GM21447 (cell line): ENCODE measurements around the gene LIPH.
"Not testable (repeated sequence)": the region's sequence is repeated elsewhere in the genome, so short reads cannot be mapped to it uniquely, and the experiment has no call there.

Experiments
- ATAC-seq: cut with Tn5 transposase; IDR thresholded peaks from one replicate; pipeline ENCODE4 v1.9.1; 2021; ENCODE audit not compliant: unreplicated experiment

The LIPH gene

DNA sequence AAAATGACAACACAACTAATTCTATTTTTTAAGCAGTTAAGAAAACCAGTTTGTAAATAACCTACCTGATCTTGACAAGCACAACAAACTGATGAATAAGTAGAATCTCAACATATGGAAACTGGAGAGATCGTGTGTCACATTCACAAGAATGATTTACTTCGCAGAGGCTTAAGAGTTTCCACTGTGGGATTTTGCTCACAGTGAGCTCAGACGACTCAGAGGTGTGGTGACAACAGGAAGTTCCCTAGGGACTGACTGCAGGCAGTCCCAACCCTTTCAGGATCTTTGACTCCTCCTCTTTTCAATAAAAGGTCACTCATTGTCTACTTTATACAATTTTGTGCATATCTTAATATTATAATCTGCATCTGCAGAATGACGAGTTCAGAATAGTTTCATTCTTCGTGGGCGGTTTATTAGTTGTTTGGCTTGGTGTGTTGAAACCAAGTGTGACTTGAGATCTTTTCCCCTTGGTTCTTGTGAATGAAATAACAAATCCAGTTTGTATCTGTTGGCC lies at the start of gene LIPH:
LIPH (minus strand) TSS at position 231 of the 520 bp plus-strand sequence; CDS start at position 114, 117 bp downstream.
- peak; percentile 88 for ATAC-seq

GRCh38 chr3:185595526-185595925 lies 43.1 kb upstream of the LIPH start:
- peak; percentile 90 for ATAC-seq

- no peak for ATAC-seq
These were observed 41.7 kb upstream of the LIPH start for GRCh38 chr3:185594073-185594472.

GRCh38 chr3:185586686-185587039 lies 34.3 kb upstream of the LIPH start:
- ATAC-seq, result no peak

- ATAC-seq, result peak; percentile 94
These were observed 33.7 kb upstream of the LIPH start, which contains the start of gene SENP2 for GRCh38 chr3:185585859-185586685. TSS of gene SENP2 (plus strand) at chr3:185586295. CDS start at chr3:185586414, 119 bp downstream.

- ATAC-seq, result no peak
These were observed 33.1 kb upstream of the LIPH start for GRCh38 chr3:185585518-185585858.

DNA sequence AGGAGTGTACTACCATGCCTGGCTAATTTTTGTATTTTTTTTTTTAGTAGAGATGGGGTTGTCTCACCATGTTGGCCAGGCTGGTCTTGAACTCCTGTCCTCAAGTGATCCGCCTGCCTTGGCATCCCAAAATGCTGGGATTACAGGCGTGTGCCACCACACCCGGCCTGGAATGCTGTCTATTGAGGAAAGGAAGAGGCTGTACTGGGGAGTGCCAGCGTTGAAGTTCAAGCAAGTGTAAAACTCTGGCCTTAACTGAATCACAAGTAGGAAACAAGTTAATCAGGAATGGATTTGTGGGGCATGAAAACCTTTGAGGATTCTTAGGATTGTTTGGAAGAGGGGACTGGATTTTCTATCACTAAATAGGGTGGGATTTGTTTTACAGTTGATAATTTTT lies 32.3 kb upstream of the LIPH start:
- no peak for ATAC-seq

GRCh38 chr3:185583925-185584324 lies 31.5 kb upstream of the LIPH start:
- ATAC-seq, result no peak

DNA sequence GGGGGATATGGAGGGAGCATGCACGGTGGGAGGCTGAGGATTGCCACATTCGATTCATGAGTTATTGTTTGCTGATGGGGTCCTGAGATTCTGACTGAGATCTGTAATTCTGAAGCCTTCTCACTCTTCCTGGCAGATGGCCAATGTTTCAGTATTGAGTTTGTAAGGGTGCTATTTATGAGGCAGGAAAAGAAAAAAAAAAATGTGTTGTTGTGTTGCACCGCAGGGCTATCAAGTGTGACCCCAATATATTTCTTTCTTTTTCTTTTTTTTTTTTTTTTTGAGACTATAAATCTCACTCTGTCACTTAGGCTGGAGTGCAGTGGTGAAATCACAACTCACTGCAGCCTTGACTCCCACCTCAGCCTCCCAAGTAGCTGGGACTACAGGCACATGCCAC lies 30.5 kb upstream of the LIPH start:
- no peak for ATAC-seq

DNA sequence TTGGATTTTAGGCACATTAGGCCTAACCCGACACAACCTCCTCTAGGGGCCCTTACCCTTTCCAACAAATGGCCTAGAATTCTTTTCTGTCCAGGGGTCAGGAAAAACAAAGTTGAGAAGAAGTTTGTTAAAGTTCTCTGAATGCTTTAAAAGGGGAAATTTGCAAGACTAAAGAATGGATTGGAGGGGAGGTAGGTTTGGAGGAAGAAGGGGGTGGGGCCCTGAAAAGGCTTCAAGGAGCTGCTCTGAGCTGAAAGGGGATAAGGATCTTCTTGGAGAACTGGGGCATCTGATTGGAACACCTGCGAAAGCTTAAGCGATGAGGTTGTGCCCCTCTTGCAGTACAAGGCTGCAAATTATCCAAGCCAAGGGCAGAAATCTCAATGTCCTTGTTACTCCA lies 29.8 kb upstream of the LIPH start:
- ATAC-seq, result no peak

DNA sequence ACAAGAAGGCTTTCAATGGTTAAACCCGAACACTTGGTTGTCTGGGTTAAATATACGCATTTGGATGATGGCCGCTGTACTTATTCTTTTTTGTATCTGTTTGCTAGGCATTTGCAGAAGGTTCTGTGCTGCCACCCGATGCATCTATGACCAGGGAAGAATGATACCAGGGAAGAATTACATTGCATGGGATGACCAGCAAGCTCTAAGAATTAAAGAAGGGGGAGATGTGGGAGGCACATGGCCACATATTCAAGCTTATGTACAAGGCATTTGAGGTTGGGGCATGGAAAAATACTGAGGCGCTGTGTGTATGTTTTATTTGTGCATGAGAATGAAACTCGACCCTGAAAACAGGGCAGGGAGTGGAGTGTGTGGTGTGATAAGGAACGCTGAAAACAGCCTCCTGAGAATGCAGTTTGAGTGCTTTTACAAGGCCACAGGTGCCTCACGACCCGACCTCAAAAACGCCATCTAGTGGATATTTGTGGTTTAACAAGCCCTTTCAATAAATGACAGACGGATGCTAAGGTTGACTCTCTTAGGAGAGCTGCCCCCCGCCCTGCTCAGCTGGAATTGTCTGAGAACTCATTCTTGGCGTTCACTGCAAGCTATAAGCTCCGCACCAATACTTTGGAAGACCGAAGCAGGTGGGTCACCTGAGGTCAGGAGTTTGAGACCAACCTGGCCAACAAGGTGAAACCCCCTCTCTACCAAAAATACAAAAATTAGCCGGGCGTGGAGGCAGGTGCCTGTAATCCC lies 22.9 kb upstream of the LIPH start:
- ATAC-seq, result peak; percentile 94

DNA sequence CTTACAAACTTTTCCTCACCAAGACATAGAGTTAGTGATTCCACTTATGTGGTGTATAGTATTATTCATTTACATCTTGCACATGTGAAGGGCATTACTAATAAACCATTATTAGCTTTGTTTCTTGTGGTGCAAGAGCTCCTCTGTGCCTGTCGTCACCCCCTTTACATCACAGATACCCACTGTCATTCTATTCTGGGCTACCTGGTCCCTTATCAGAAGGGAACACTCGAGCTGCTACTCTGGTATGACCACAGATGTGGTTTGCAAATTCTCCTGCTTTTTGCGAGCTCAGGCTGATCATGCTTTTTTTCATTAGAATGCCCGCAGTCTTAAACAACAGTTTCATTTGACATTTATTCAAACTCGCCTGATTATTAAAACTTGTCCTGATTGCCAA lies 19.8 kb upstream of the LIPH start:
- no peak for ATAC-seq

DNA sequence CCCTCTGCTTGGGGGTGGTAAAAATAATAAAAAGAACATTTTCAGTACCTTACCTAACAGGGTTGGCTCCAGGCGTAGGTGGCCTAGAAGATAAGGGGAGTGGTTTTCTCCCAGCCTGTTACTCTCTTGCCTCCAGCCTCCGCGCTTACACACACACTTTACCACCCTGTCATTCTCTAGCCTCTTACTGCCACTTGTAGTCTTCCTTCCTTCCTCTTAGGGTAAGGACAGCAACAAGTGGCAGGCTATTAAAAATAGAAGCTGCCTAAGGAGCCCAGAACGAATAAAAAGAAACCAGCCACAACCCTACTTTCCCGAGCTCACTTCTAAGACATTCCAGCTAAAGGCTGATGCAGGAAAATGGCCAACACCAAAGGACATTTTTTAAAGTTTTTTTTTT lies 9.6 kb upstream of the LIPH start:
- ATAC-seq, result no peak

GRCh38 chr3:185561374-185561943 lies 9.1 kb upstream of the LIPH start:
- no peak for ATAC-seq

- ATAC-seq, result no peak
These were observed 8.3 kb upstream of the LIPH start for GRCh38 chr3:185560676-185561075.

GRCh38 chr3:185559706-185560090 lies 7.3 kb upstream of the LIPH start:
- no peak for ATAC-seq

GRCh38 chr3:185558395-185558794 lies 6.0 kb upstream of the LIPH start:
- no peak for ATAC-seq

- ATAC-seq, result not testable (repeated sequence)
These were observed 4.3 kb upstream of the LIPH start for GRCh38 chr3:185556640-185557039.

DNA sequence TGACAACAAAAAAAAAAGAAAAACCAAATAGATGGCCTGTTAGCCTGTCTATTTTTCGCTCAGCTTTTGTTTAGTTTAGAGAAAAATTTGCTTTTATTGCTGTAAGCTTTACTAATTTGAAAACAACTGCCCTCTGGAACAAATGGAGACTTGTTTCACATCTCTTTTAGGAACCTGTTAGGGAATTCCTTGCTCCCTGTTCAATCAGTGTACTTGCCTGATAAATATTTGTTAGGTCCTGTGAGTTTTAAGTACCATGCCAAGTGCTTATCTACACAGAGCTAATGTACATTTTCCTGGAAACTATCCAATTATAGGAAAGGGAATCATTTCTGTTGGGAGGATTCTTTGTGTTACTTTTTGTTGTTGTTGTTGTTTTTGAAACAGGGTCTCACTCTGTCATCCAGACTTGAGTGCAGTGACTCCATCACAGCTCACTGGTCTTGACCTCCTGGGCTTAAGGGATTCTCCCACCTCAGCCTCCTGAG lies 3.5 kb upstream of the LIPH start:
- ATAC-seq, result no peak

GRCh38 chr3:185555101-185555501 lies 2.7 kb upstream of the LIPH start:
- ATAC-seq, result no peak

DNA sequence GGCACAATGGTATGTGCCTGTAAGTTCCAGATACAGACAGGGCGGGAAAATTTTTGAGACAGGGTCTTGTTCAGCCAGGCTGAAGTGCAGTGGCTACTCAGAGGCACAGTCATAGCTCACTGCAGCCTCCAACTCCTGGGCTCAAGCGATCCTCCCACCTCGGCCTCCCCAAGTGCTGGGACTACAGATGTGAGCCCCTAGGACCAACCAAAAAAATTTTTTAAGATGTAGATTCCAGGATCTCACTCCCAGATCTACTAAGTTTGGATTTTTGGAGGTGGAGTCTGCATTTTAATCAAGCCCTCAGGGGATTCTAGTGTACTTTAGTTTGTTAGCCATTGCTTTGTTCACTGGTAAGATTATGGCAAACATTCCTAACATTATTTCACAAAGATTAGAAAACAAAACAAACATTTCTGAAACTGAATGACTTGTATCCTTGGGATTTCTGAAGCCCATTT lies 2.7 kb downstream of the LIPH start:
- no peak for ATAC-seq

DNA sequence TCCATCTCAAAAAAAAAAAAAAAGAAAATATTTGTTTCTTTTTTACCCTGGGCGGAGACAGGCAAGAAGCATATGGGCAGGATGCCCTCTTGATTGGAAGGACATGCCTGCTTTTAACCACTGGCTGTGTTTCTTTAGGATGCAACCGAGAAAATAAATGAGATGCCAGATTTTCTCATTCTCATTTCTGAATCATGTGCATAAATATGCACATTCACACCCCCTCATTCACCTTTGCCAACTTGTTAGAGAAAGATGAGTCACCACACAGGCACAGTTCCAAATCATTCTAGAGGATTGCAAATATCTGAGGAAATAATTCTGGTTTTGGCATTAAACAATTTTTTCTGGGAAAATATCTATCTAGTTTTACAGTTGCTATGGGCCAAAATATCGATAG lies 3.3 kb downstream of the LIPH start:
- ATAC-seq, result no peak
